DND-41 (cell line): ENCODE results near the gene AFG3L2.

Source experiments
- ATAC-seq: fragments of 200-7000 bp; cut with Tn5 transposase; 3 replicates; pipeline ENCODE4 v1.9.1; 2021; ENCODE audit warnings: low read depth; ENCODE audit not compliant: insufficient read depth
- DNase-seq: peaks from one replicate; pipeline ENCODE4 v3.0.0-alpha.2; 2020
- H2AFZ ChIP-seq: 2 replicates; pipeline ENCODE4 v1.6.0; 2012; ENCODE audit warnings: low read depth, low read length
- H3K27ac ChIP-seq: 2 replicates; pipeline ENCODE4 v1.5.1; 2012; ENCODE audit warnings: low read length, inconsistent platforms
- H3K27me3 ChIP-seq: fragments of 200-600 bp; sonication (generic); 2 replicates; pipeline ENCODE4 v1.6.0; 2012; ENCODE audit warnings: low read length, mild to moderate bottlenecking, inconsistent platforms; ENCODE audit not compliant: insufficient read depth, poor library complexity
- H3K36me3 ChIP-seq: 2 replicates; pipeline ENCODE4 v1.5.1; 2012; ENCODE audit warnings: low read length, inconsistent platforms; ENCODE audit not compliant: insufficient read depth
- H3K4me1 ChIP-seq: 2 replicates; pipeline ENCODE4 v1.5.1; 2012; ENCODE audit warnings: mild to moderate bottlenecking, low read length; ENCODE audit not compliant: insufficient read depth
- H3K4me2 ChIP-seq: 2 replicates; pipeline ENCODE4 v1.6.0; 2012; ENCODE audit warnings: mild to moderate bottlenecking, moderate library complexity, low read length, inconsistent platforms; ENCODE audit not compliant: insufficient read depth
- H3K4me3 ChIP-seq, 2 experiments: fragments of 200-600 bp in 1 of 2; shearing (Covaris generic) in 1 of 2; 2 replicates each; pipeline ENCODE4 v1.5.1; 2012 to 2016; ENCODE audit warnings: inconsistent platforms in 2 of 2, low read length in 2 of 2, mild to moderate bottlenecking in 2 of 2, low read depth in 1 of 2, moderate library complexity in 1 of 2
- H3K79me2 ChIP-seq: 2 replicates; pipeline ENCODE4 v1.6.0; 2012; ENCODE audit warnings: low read length, inconsistent platforms; ENCODE audit not compliant: insufficient read depth
- H3K9ac ChIP-seq: 2 replicates; pipeline ENCODE4 v1.6.0; 2012; ENCODE audit warnings: low read depth, mild to moderate bottlenecking, inconsistent platforms, low read length, moderate library complexity
- H3K9me3 ChIP-seq: 2 replicates; pipeline ENCODE4 v1.5.1; 2012; ENCODE audit warnings: low read length, moderate library complexity, mild to moderate bottlenecking, inconsistent platforms; ENCODE audit not compliant: insufficient read depth, severe bottlenecking
- H4K20me1 ChIP-seq: 2 replicates; pipeline ENCODE4 v1.6.0; 2012; ENCODE audit warnings: low read length; ENCODE audit not compliant: insufficient read depth
- CTCF ChIP-seq: IDR thresholded peaks from 2 replicates; pipeline ENCODE4 v1.5.1; 2012; ENCODE audit warnings: borderline replicate concordance, low read length, moderate library complexity, mild to moderate bottlenecking; ENCODE audit not compliant: poor library complexity, severe bottlenecking; ENCODE audit errors: extremely low read depth
- EZH2 ChIP-seq: IDR thresholded peaks from 3 replicates; pipeline ENCODE4 v1.6.1; 2012; ENCODE audit warnings: borderline replicate concordance, low read depth, mild to moderate bottlenecking, moderate library complexity, low read length, inconsistent platforms; ENCODE audit not compliant: severe bottlenecking

Gene AFG3L2

DNA sequence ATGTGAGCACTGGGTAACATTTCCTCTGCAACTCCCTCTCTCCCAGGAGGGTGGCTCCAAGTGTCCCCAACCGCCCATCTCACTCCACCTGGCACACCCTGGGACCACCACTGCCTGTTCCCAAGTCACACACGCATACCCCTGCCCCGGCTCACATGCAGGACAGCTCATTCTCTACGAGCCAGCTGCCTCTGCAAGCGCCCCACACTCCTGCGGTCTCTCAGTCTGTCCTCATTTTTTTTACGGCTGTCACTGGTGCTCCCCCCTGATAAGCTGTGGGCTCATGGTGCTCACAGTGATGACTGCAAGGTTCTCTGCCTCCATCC is 30.8 kb downstream of the AFG3L2 start:
- no peak overlapping the region for H3K4me2 ChIP-seq
- DNase-seq (no peak), ATAC-seq (no peak)
- H3K4me3 ChIP-seq, result no peak overlapping the region
- no peak overlapping the region for H3K27ac ChIP-seq
- no peaks in the 10 kb centered on the region for H3K27me3 ChIP-seq
- no peaks in the 10 kb centered on the region for H4K20me1 ChIP-seq
- H3K9ac ChIP-seq, result no peak overlapping the region
- no peaks in the 10 kb centered on the region for H3K4me1 ChIP-seq
- TF ChIP-seq EZH2, result no peak
- TF ChIP-seq CTCF, result no peak
- H3K79me2 ChIP-seq, result no peaks in the 10 kb centered on the region
- H2AFZ ChIP-seq, result no peak overlapping the region
- H3K36me3 ChIP-seq, result peaks cover 91% of the 10 kb centered on the region
- no peaks in the 10 kb centered on the region for H3K9me3 ChIP-seq

- Histone ChIP-seq H3K4me1 (no peaks in the 10 kb centered on the region), H3K79me2 (no peaks in the 10 kb centered on the region), H3K9me3 (no peaks in the 10 kb centered on the region), H4K20me1 (no peaks in the 10 kb centered on the region), H3K4me3 (no peak overlapping the region), H3K36me3 (peaks cover 90% of the 10 kb centered on the region), H3K4me2 (no peak overlapping the region), H3K9ac (no peak overlapping the region), H3K27ac (no peak overlapping the region), H3K27me3 (no peaks in the 10 kb centered on the region), H2AFZ (no peak overlapping the region)
- TF ChIP-seq CTCF (no peak), EZH2 (no peak)
- ATAC-seq (no peak), DNase-seq (no peak)
These were observed 31.4 kb downstream of the AFG3L2 start for GRCh38 chr18:12345491-12346239.

GRCh38 chr18:12342661-12343060 is 34.4 kb downstream of the AFG3L2 start:
- H3K4me1 ChIP-seq, result no peaks in the 10 kb centered on the region
- no peaks in the 10 kb centered on the region for H4K20me1 ChIP-seq
- DNase-seq (no peak), ATAC-seq (no peak)
- H3K9me3 ChIP-seq, result no peaks in the 10 kb centered on the region
- no peaks in the 10 kb centered on the region for H3K79me2 ChIP-seq
- TF ChIP-seq CTCF (no peak), EZH2 (no peak)
- no peak overlapping the region for H2AFZ ChIP-seq
- H3K4me2 ChIP-seq, result no peak overlapping the region
- no peak overlapping the region for H3K4me3 ChIP-seq
- no peak overlapping the region for H3K9ac ChIP-seq
- peaks cover 76% of the 10 kb centered on the region for H3K36me3 ChIP-seq
- H3K27ac ChIP-seq, result no peak overlapping the region
- H3K27me3 ChIP-seq, result no peaks in the 10 kb centered on the region
